ENCODE results near the gene IGLL5. TPM values are rescaled to one million over a fixed set of nuclear protein-coding genes. Genes with fewer than 3 reads are reported as not detected.
A peak's percentile ranks its signal among the peaks of the same experiment; 100 is the strongest.

Gene IGLL5
- total and polyA plus RNA-seq, 9 of the 15 experiments (the other 6 are each of a cell fraction or from before 2014, with no cell fraction given): not detected

DNA sequence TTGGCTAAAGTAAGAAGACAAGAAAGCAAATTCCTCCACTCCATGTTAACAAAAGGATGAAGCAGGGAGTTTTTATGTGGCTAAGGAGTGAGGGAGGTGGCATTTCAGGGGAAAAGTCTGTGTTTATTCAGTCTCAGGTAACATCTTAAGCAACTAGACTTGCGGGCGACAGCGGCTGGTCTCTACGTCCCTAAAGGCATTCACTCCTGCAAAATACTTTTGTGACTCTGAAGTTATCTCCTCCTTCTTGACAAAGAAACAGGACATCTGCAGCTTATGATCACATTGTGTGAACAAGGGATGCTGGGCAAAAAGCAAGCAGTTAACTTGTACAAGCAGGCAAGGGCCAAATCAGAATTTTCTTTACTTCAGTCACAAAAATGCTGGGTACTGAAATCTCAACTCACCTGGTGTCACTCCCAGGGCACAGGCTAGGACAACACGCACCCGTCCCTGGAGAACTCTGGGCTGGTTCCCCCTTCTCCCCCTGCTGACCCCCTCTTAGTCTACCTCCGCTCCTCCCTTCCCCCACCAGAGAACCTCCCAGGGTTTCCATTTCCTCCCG lies 38.3 kb downstream of the IGLL5 start (continued):
- TF ChIP-seq, protein P1, sequence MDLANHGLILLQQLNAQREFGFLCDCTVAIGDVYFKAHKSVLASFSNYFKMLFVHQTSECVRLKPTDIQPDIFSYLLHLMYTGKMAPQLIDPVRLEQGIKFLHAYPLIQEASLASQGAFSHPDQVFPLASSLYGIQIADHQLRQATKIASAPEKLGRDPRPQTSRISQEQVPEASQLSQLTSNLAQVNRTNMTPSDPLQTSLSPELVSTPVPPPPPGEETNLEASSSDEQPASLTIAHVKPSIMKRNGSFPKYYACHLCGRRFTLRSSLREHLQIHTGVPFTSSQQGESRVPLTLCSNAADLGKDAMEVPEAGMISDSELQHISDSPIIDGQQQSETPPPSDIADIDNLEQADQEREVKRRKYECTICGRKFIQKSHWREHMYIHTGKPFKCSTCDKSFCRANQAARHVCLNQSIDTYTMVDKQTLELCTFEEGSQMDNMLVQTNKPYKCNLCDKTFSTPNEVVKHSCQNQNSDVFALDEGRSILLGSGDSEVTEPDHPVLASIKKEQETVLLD (IDR thresholded peaks at IDR 0.05): no peak
- no peak for TF ChIP-seq WHSC1 (IDR thresholded peaks at IDR 0.05; ENCODE audit: low read length)
- TF ChIP-seq, protein P2, sequence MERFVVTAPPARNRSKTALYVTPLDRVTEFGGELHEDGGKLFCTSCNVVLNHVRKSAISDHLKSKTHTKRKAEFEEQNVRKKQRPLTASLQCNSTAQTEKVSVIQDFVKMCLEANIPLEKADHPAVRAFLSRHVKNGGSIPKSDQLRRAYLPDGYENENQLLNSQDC (CRISPR knock-in tag; IDR thresholded peaks at IDR 0.05): 0 out of 2 replicates have a peak, but pooled peaks have one; percentile 44
- TF ChIP-seq, protein P3, sequence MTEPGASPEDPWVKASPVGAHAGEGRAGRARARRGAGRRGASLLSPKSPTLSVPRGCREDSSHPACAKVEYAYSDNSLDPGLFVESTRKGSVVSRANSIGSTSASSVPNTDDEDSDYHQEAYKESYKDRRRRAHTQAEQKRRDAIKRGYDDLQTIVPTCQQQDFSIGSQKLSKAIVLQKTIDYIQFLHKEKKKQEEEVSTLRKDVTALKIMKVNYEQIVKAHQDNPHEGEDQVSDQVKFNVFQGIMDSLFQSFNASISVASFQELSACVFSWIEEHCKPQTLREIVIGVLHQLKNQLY (CRISPR knock-in tag; conservative IDR thresholded peaks at IDR 0.05): 0 out of 4 replicates have a peak, but pooled peaks of 1 of the 2 experiments have one; percentile 19
- TF ChIP-seq, protein P4, sequence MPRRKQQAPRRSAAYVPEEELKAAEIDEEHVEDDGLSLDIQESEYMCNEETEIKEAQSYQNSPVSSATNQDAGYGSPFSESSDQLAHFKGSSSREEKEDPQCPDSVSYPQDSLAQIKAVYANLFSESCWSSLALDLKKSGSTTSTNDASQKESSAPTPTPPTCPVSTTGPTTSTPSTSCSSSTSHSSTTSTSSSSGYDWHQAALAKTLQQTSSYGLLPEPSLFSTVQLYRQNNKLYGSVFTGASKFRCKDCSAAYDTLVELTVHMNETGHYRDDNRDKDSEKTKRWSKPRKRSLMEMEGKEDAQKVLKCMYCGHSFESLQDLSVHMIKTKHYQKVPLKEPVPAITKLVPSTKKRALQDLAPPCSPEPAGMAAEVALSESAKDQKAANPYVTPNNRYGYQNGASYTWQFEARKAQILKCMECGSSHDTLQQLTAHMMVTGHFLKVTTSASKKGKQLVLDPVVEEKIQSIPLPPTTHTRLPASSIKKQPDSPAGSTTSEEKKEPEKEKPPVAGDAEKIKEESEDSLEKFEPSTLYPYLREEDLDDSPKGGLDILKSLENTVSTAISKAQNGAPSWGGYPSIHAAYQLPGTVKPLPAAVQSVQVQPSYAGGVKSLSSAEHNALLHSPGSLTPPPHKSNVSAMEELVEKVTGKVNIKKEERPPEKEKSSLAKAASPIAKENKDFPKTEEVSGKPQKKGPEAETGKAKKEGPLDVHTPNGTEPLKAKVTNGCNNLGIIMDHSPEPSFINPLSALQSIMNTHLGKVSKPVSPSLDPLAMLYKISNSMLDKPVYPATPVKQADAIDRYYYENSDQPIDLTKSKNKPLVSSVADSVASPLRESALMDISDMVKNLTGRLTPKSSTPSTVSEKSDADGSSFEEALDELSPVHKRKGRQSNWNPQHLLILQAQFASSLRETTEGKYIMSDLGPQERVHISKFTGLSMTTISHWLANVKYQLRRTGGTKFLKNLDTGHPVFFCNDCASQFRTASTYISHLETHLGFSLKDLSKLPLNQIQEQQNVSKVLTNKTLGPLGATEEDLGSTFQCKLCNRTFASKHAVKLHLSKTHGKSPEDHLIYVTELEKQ (CRISPR knock-in tag; IDR thresholded peaks at IDR 0.05): no peak
- TF ChIP-seq SIN3A (IDR thresholded peaks at IDR 0.05; ENCODE audit: borderline replicate concordance in 2 of 2, control insufficient read depth in 1 of 2, low read depth in 2 of 2, low read length in 2 of 2): no peak

Data from K562 (cell line).